Neural progenitor cell (in vitro differentiated cells): Measurements from ENCODE around the gene SMU1. TPM values are rescaled to one million over a fixed set of nuclear protein-coding genes. Genes with fewer than 3 reads are reported as not detected.

Experiments
- DNase-seq: peaks from one replicate; pipeline ENCODE4 v3.0.0-alpha.2; 2016; ENCODE audit warnings: low spot score
- H2AFZ ChIP-seq: fragments of 200-600 bp; sonication (generic); replicated peaks from 2 replicates; pipeline ENCODE4 v1.6.1; 2016; ENCODE audit warnings: antibody characterized with exemption
- H3F3A ChIP-seq: fragments of 200-600 bp; sonication (generic); 2 replicates; pipeline ENCODE4 v1.6.1; 2016; ENCODE audit warnings: antibody characterized with exemption, low read depth
- H3K27ac ChIP-seq: fragments of 200-600 bp; sonication (generic); 2 replicates; pipeline ENCODE4 v1.5.1; 2016; ENCODE audit warnings: mild to moderate bottlenecking
- H3K27me3 ChIP-seq: fragments of 200-600 bp; sonication (generic); 2 replicates; pipeline ENCODE4 v1.6.1; 2016; ENCODE audit warnings: mild to moderate bottlenecking, moderate library complexity
- H3K36me3 ChIP-seq: fragments of 200-600 bp; sonication (generic); 2 replicates; pipeline ENCODE4 v1.5.1; 2016
- H3K4me1 ChIP-seq: fragments of 200-600 bp; sonication (generic); 2 replicates; pipeline ENCODE4 v1.6.1; 2016; ENCODE audit warnings: mixed run types
- H3K4me2 ChIP-seq: fragments of 200-600 bp; sonication (generic); 2 replicates; pipeline ENCODE4 v1.6.1; 2016
- H3K4me3 ChIP-seq: fragments of 200-600 bp; sonication (generic); 2 replicates; pipeline ENCODE4 v1.5.1; 2016
- H3K79me2 ChIP-seq: fragments of 200-600 bp; sonication (generic); 2 replicates; pipeline ENCODE4 v1.6.1; 2016; ENCODE audit warnings: low read depth
- H3K9ac ChIP-seq: fragments of 200-600 bp; sonication (generic); 2 replicates; pipeline ENCODE4 v1.6.1; 2016
- H3K9me3 ChIP-seq: fragments of 200-600 bp; sonication (generic); 2 replicates; pipeline ENCODE4 v1.5.1; 2016; ENCODE audit warnings: low read depth
- H4K20me1 ChIP-seq: fragments of 200-600 bp; sonication (generic); 2 replicates; pipeline ENCODE4 v1.6.1; 2016; ENCODE audit warnings: low read depth
- H3K27ac Mint-ChIP-seq: 3 replicates; pipeline ENCODE4 v1.8.0; 2021; ENCODE audit warnings: mixed read lengths
- H3K27me3 Mint-ChIP-seq: 2 replicates; pipeline ENCODE4 v1.8.0; 2022; ENCODE audit warnings: low read depth, mild to moderate bottlenecking, inconsistent platforms, moderate library complexity, mixed read lengths; ENCODE audit not compliant: insufficient read depth
- H3K36me3 Mint-ChIP-seq: 3 replicates; pipeline ENCODE4 v1.8.0; 2021; ENCODE audit warnings: mixed read lengths
- H3K4me1 Mint-ChIP-seq: 3 replicates; pipeline ENCODE4 v1.8.0; 2021; ENCODE audit warnings: mixed read lengths
- H3K4me3 Mint-ChIP-seq: 3 replicates; pipeline ENCODE4 v1.8.0; 2021; ENCODE audit warnings: mild to moderate bottlenecking, moderate library complexity, mixed read lengths
- H3K9me3 Mint-ChIP-seq: 3 replicates; pipeline ENCODE4 v1.8.0; 2020; ENCODE audit warnings: mixed read lengths
- CTCF ChIP-seq: fragments of 200-600 bp; sonication (generic); IDR thresholded peaks from 2 replicates; pipeline ENCODE4 v1.5.1; 2017; ENCODE audit warnings: antibody characterized with exemption, mild to moderate bottlenecking
- EZH2 ChIP-seq: fragments of 200-600 bp; sonication (generic); IDR thresholded peaks from 2 replicates; pipeline ENCODE4 v1.6.1; 2017; ENCODE audit warnings: antibody characterized with exemption, mild to moderate bottlenecking, moderate library complexity
- EZH2phosphoT487 ChIP-seq: fragments of 200-600 bp; sonication (generic); IDR thresholded peaks from 2 replicates; pipeline ENCODE4 v1.6.1; 2017; ENCODE audit warnings: antibody characterized with exemption
- total RNA-seq: library from RNA; depleted of rRNA; stranded (reverse); fragments of >200 nt; gene quantifications from 2 replicates; pipeline ENCODE4 v1.2.3, GENCODE V29; 2015; ENCODE audit warnings: low replicate concordance

Gene SMU1
- total RNA-seq, 1 donor from 2014 or later = 34.9 TPM

GRCh38 chr9:33124046-33124445 is 47.6 kb upstream of the SMU1 start:
- no peak for DNase-seq

GRCh38 chr9:33123407-33124031 is 47.0 kb upstream of the SMU1 start:
- Histone ChIP-seq H3K9me3 (no peaks in the 10 kb centered on the region), H3K9ac (no peak overlapping the region), H3K36me3 (no peaks in the 10 kb centered on the region), H3K27ac (no peak overlapping the region), H3F3A (no peaks in the 10 kb centered on the region), H4K20me1 (no peaks in the 10 kb centered on the region), H3K79me2 (no peaks in the 10 kb centered on the region), H2AFZ (no peak overlapping the region), H3K4me1 (peaks cover 9% of the 10 kb centered on the region), H3K27me3 (no peaks in the 10 kb centered on the region), H3K4me3 (no peak overlapping the region), H3K4me2 (no peak overlapping the region)
- peaks cover 10% of the 10 kb centered on the region for H3K4me1 Mint-ChIP-seq
- TF ChIP-seq EZH2phosphoT487 = no peak
- TF ChIP-seq CTCF = no peak
- TF ChIP-seq EZH2 = no peak
- no peaks in the 10 kb centered on the region for H3K9me3 Mint-ChIP-seq
- H3K4me3 Mint-ChIP-seq = no peak overlapping the region
- H3K27me3 Mint-ChIP-seq = no peaks in the 10 kb centered on the region
- H3K27ac Mint-ChIP-seq = no peak overlapping the region
- DNase-seq = no peak
- peaks cover 4% of the 10 kb centered on the region for H3K36me3 Mint-ChIP-seq

More at GRCh38 chr9:33124046-33124445, 47.6 kb upstream of the SMU1 start:
- Histone ChIP-seq H3F3A (no peaks in the 10 kb centered on the region), H3K4me1 (peaks cover 9% of the 10 kb centered on the region), H3K4me2 (no peak overlapping the region), H3K36me3 (no peaks in the 10 kb centered on the region), H3K4me3 (no peak overlapping the region), H3K9me3 (no peaks in the 10 kb centered on the region), H3K27me3 (no peaks in the 10 kb centered on the region), H3K9ac (no peak overlapping the region), H3K27ac (no peak overlapping the region), H3K79me2 (no peaks in the 10 kb centered on the region), H4K20me1 (no peaks in the 10 kb centered on the region), H2AFZ (no peak overlapping the region)
- no peak overlapping the region for H3K4me3 Mint-ChIP-seq
- H3K9me3 Mint-ChIP-seq = no peaks in the 10 kb centered on the region
- H3K36me3 Mint-ChIP-seq = peaks cover 5% of the 10 kb centered on the region
- H3K4me1 Mint-ChIP-seq = peaks cover 10% of the 10 kb centered on the region
- H3K27ac Mint-ChIP-seq = no peak overlapping the region
- H3K27me3 Mint-ChIP-seq = no peaks in the 10 kb centered on the region
- TF ChIP-seq EZH2phosphoT487 (no peak), CTCF (no peak), EZH2 (no peak)

- H3K36me3 ChIP-seq = no peaks in the 10 kb centered on the region
- peaks cover 4% of the 10 kb centered on the region for H3K4me1 Mint-ChIP-seq
- H3K27ac Mint-ChIP-seq = no peak overlapping the region
- no peaks in the 10 kb centered on the region for H3K9me3 Mint-ChIP-seq
- no peaks in the 10 kb centered on the region for H3K9me3 ChIP-seq
- no peak for DNase-seq
- H3K27me3 ChIP-seq = no peaks in the 10 kb centered on the region
- no peaks in the 10 kb centered on the region for H3F3A ChIP-seq
- no peak overlapping the region for H2AFZ ChIP-seq
- H3K27me3 Mint-ChIP-seq = no peaks in the 10 kb centered on the region
- no peaks in the 10 kb centered on the region for H3K36me3 Mint-ChIP-seq
- no peak overlapping the region for H3K4me3 ChIP-seq
- H3K4me3 Mint-ChIP-seq = no peak overlapping the region
- no peaks in the 10 kb centered on the region for H4K20me1 ChIP-seq
- H3K4me2 ChIP-seq = no peak overlapping the region
- H3K4me1 ChIP-seq = peaks cover 9% of the 10 kb centered on the region
- H3K79me2 ChIP-seq = no peaks in the 10 kb centered on the region
- no peak overlapping the region for H3K9ac ChIP-seq
- TF ChIP-seq CTCF (no peak), EZH2phosphoT487 (no peak), EZH2 (no peak)
- H3K27ac ChIP-seq = no peak overlapping the region
Measured at GRCh38 chr9:33120620-33121019, 44.1 kb upstream of the SMU1 start.
